ENCODE measurements around the gene HMGCL. TPM values are rescaled to one million over a fixed set of nuclear protein-coding genes. Genes with fewer than 3 reads are reported as not detected.

The HMGCL gene
- total and polyA plus RNA-seq, 12 donors = 38.8 to 134 (median 84.1) TPM

GRCh38 chr1:23757812-23758211, 67.4 kb downstream of the HMGCL start:
- H3K27me3 ChIP-seq = no peaks in the 10 kb centered on the region
- no peak for TF ChIP-seq POLR2A (IDR thresholded peaks at IDR 0.05)
- TF ChIP-seq, protein P1, sequence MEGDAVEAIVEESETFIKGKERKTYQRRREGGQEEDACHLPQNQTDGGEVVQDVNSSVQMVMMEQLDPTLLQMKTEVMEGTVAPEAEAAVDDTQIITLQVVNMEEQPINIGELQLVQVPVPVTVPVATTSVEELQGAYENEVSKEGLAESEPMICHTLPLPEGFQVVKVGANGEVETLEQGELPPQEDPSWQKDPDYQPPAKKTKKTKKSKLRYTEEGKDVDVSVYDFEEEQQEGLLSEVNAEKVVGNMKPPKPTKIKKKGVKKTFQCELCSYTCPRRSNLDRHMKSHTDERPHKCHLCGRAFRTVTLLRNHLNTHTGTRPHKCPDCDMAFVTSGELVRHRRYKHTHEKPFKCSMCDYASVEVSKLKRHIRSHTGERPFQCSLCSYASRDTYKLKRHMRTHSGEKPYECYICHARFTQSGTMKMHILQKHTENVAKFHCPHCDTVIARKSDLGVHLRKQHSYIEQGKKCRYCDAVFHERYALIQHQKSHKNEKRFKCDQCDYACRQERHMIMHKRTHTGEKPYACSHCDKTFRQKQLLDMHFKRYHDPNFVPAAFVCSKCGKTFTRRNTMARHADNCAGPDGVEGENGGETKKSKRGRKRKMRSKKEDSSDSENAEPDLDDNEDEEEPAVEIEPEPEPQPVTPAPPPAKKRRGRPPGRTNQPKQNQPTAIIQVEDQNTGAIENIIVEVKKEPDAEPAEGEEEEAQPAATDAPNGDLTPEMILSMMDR (IDR thresholded peaks at IDR 0.05) = no peak
- 89 to 100% (median 95%) methylated on average over 1 of the region's 1 CpG for WGBS, 4 donors
- H3K4me1 ChIP-seq (replicated peaks in 1 of 2) = peaks cover 0 to 3% of the 10 kb centered on the region in 2 donors
- H3K4me3 ChIP-seq = no peak overlapping the region
- peaks cover 0 to 95% of the 10 kb centered on the region in 2 donors for H3K36me3 ChIP-seq (replicated peaks in 1 of 2)
- intact Hi-C loops (cut with DNase I) = loop anchor here in 1 of 2 donors (10.0 kb wide), 1 partner anchor 63 kb away; the partner anchor contains the start of gene RPL11
- peak in 1 of 7 donors; percentile 43 for DNase-seq
- no peaks in the 10 kb centered on the region for H3K9me3 ChIP-seq (replicated peaks in 1 of 3)
- H3K27ac ChIP-seq = no peak overlapping the region

DNA sequence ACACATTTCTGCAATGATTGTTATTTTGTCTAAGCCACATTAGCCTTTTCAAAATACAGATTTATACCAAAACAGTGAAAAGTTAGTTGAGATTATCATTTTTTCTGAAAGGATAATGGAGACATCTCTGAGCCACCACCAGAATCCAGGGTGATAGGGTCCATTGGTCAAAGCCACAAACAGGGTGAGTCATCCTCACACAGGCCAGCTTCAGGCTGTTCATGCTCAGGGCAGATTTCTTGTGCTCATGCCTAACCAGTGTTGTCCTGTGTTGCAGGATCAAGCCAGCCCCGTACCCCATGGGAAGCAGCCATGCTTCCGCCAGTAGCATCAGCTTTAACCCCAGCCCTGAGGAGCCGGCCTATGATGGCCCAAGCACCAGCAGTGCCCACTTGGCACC, 68.6 kb downstream of the HMGCL start:
- 81 to 100% (median 87%) methylated on average over 1 to 3 of the region's 3 CpGs for WGBS, 4 donors
- H3K36me3 ChIP-seq (replicated peaks in 1 of 2) = peaks cover 0 to 100% of the 10 kb centered on the region in 2 donors
- intact Hi-C loops (cut with DNase I) = loop anchor here in 1 of 2 donors (10.0 kb wide), 1 partner anchor 62 kb away; the partner anchor contains the start of gene RPL11
- peaks cover 0 to 5% of the 10 kb centered on the region in 2 donors for H3K4me1 ChIP-seq (replicated peaks in 1 of 2)
- H3K27ac ChIP-seq = no peak overlapping the region
- no peaks in the 10 kb centered on the region for H3K27me3 ChIP-seq
- TF ChIP-seq, protein P1 (IDR thresholded peaks at IDR 0.05) = no peak
- no peaks in the 10 kb centered on the region for H3K9me3 ChIP-seq (replicated peaks in 1 of 3)
- DNase-seq = peak in 5 of 7 donors; percentile 18 to 45 (median 40)
- no peak overlapping the region for H3K4me3 ChIP-seq

DNA sequence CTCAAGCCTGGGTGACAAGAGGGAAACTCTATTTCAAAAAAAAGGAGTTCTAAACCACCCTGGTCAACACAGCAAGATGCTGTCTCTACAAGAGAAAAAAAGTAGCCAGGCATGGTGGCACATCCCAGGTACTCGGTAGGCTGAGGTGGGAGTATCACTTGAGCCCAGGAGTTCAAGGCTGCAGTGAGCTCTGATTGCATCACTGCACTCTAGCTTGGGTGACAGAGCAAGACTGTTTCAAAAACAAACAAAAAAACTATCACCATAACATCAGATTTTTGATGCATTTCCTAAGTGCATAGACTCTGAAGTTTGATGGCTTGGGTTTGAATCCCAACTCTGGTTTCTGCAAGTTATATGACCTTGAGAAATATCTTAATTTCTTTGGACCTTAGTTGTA, 72.3 kb downstream of the HMGCL start:
- no peak for TF ChIP-seq POLR2A (IDR thresholded peaks at IDR 0.05)
- TF ChIP-seq, protein P1 (IDR thresholded peaks at IDR 0.05) = no peak
- peaks cover 0 to 16% of the 10 kb centered on the region in 2 donors for H3K4me1 ChIP-seq (replicated peaks in 1 of 2)
- H3K9me3 ChIP-seq (replicated peaks in 1 of 3) = no peaks in the 10 kb centered on the region
- H3K27me3 ChIP-seq = no peaks in the 10 kb centered on the region
- no peak overlapping the region for H3K4me3 ChIP-seq
- H3K27ac ChIP-seq = no peak overlapping the region
- intact Hi-C loops (cut with DNase I) = loop anchor here in 1 of 2 donors (10.0 kb wide), 1 partner anchor 58 kb away; the partner anchor contains the start of gene RPL11
- peak in 1 of 7 donors; percentile 28 for DNase-seq
- peaks cover 0 to 87% of the 10 kb centered on the region in 2 donors for H3K36me3 ChIP-seq (replicated peaks in 1 of 2)
- WGBS, 4 donors = 38 to 74% (median 48%) methylated on average over 1 of the region's 1 CpG

Other genes with a start within 250 kb of the HMGCL start
- gene RPL11, start 133.6 kb downstream of the HMGCL start, total RNA-seq = 1,000 to 10,000 TPM in 1 of 9 donors, 100 to 1,000 TPM in 8; 685 to 1,692 (median 842) TPM
- 1,000 to 10,000 TPM; 1,450 to 2,028 (median 1,673) TPM for gene RPL11, start 133.6 kb downstream of the HMGCL start, polyA plus RNA-seq
- gene ELOA, start 82.0 kb downstream of the HMGCL start, total RNA-seq = 10 to 100 TPM; 28.0 to 44.7 (median 30.9) TPM
- 10 to 100 TPM; 11.5 to 37.8 (median 15.1) TPM for gene ELOA, start 82.0 kb downstream of the HMGCL start, polyA plus RNA-seq
- gene PITHD1, start 47.0 kb downstream of the HMGCL start, total RNA-seq = 10 to 100 TPM; 54.9 to 98.0 (median 64.4) TPM
- gene PITHD1, start 47.0 kb downstream of the HMGCL start, polyA plus RNA-seq = 100 to 1,000 TPM in 1 of 3 donors, 10 to 100 TPM in 2; 41.9 to 104 (median 52.4) TPM
- 10 to 100 TPM; 44.0 to 91.3 (median 54.2) TPM for gene LYPLA2, start 34.3 kb downstream of the HMGCL start, total RNA-seq
- 10 to 100 TPM; 26.0 to 55.1 (median 48.5) TPM for gene LYPLA2, start 34.3 kb downstream of the HMGCL start, polyA plus RNA-seq
- gene GALE, start 24.7 kb downstream of the HMGCL start, total RNA-seq = 10 to 100 TPM; 17.8 to 58.5 (median 29.5) TPM
- 10 to 100 TPM; 12.0 to 80.8 (median 59.4) TPM for gene GALE, start 24.7 kb downstream of the HMGCL start, polyA plus RNA-seq
- gene FUCA1, start 42.9 kb upstream of the HMGCL start, total RNA-seq = 100 to 1,000 TPM in 1 of 9 donors, 10 to 100 TPM in 8; 53.6 to 109 (median 74.7) TPM
- gene FUCA1, start 42.9 kb upstream of the HMGCL start, polyA plus RNA-seq = 10 to 100 TPM; 17.9 to 59.0 (median 34.1) TPM
- under 1 TPM in 2 of 9 donors, not detected in 7; 0.06 to 0.09 TPM for gene CNR2, start 87.9 kb upstream of the HMGCL start, total RNA-seq
- under 1 TPM in 1 of 3 donors, not detected in 2; 0.08 TPM for gene CNR2, start 87.9 kb upstream of the HMGCL start, polyA plus RNA-seq
- gene PNRC2, start 134.4 kb upstream of the HMGCL start, total RNA-seq = 100 to 1,000 TPM in 8 of 9 donors, 10 to 100 TPM in 1; 57.6 to 175 (median 137) TPM
- 100 to 1,000 TPM in 1 of 3 donors, 10 to 100 TPM in 2; 72.9 to 187 (median 81.0) TPM for gene PNRC2, start 134.4 kb upstream of the HMGCL start, polyA plus RNA-seq
- 100 to 1,000 TPM in 7 of 9 donors, 10 to 100 TPM in 2; 65.8 to 185 (median 107) TPM for gene SRSF10, start 154.9 kb upstream of the HMGCL start, total RNA-seq
- 100 to 1,000 TPM in 1 of 3 donors, 10 to 100 TPM in 2; 90.0 to 190 (median 99.0) TPM for gene SRSF10, start 154.9 kb upstream of the HMGCL start, polyA plus RNA-seq